Measurements from ENCODE around the gene BACE2. TPM values are rescaled to one million over a fixed set of nuclear protein-coding genes. Genes with fewer than 3 reads are reported as not detected.

The BACE2 gene
- total and polyA plus RNA-seq, 2 of the 4 experiments (the other 2 are of a cell fraction): 17.0 to 35.5 TPM

- no peak overlapping the region for H3K27ac ChIP-seq (ENCODE audit: insufficient read depth, low read length)
- WGBS, 2 experiments (ENCODE audit: extremely low coverage in 2 of 2, insufficient read length in 1 of 2): 98% methylated on average over 8 of the region's 17 CpGs; no CpG with 5 or more reads in 1 of the 2 experiments
- no peak overlapping the region for H3K18ac ChIP-seq (ENCODE audit: low read depth, low read length)
- H3K23ac ChIP-seq (ENCODE audit: low read depth, low read length): no peak overlapping the region
- no peak overlapping the region for H2AK9ac ChIP-seq (replicated peaks; ENCODE audit: low read depth, low read length, poor library complexity)
- H4K91ac ChIP-seq (ENCODE audit: insufficient read depth, low read depth, low read length): no peak overlapping the region
- no peak overlapping the region for H2BK20ac ChIP-seq (ENCODE audit: low read depth, low read length)
- H3K4me2 ChIP-seq (ENCODE audit: low read depth, low read length): no peak overlapping the region
- intact Hi-C loops (cut with micrococcal nuclease): no loop called here
- no peaks in the 10 kb centered on the region for H3K79me1 ChIP-seq (ENCODE audit: low read depth in 1 of 2, low read length in 2 of 2)
- H3K14ac ChIP-seq (replicated peaks; ENCODE audit: low read depth, low read length): no peak overlapping the region
- TF ChIP-seq RFX5 (IDR thresholded peaks at IDR 0.05; ENCODE audit: low read depth, low read length): no peak
- no peak for TF ChIP-seq MXI1 (IDR thresholded peaks at IDR 0.05; ENCODE audit: borderline replicate concordance, low read depth, low read length)
- TF ChIP-seq RCOR1 (IDR thresholded peaks at IDR 0.05; ENCODE audit: insufficient replicate concordance, low read length): no peak
- no peak for TF ChIP-seq BHLHE40 (IDR thresholded peaks at IDR 0.05; ENCODE audit: low read depth, low read length)
- TF ChIP-seq USF2 (IDR thresholded peaks at IDR 0.05; ENCODE audit: low read depth, low read length): no peak
- no peak for TF ChIP-seq FOS (IDR thresholded peaks at IDR 0.05; ENCODE audit: low read depth, low read length)
- no peak for TF ChIP-seq CTCF (conservative IDR thresholded peaks at IDR 0.05; ENCODE audit: low read depth, low read length)
- no peak for TF ChIP-seq POLR2A (IDR thresholded peaks at IDR 0.05; ENCODE audit: low read depth, low read length)
- no peak for TF ChIP-seq NFE2L2 (IDR thresholded peaks at IDR 0.05; ENCODE audit: low read depth, low read length)
- TF ChIP-seq MAFK (IDR thresholded peaks at IDR 0.05; ENCODE audit: low read depth, low read length): no peak
- no peak for TF ChIP-seq CEBPB (IDR thresholded peaks at IDR 0.05; ENCODE audit: low read depth, low read length)
- TF ChIP-seq ELK1 (IDR thresholded peaks at IDR 0.05; ENCODE audit: borderline replicate concordance, low read depth, low read length): no peak
- no peak for TF ChIP-seq MAZ (IDR thresholded peaks at IDR 0.05; ENCODE audit: borderline replicate concordance, low read depth, low read length)
- TF ChIP-seq RAD21 (IDR thresholded peaks at IDR 0.05; ENCODE audit: low read length): no peak
- TF ChIP-seq SMC3 (IDR thresholded peaks at IDR 0.05; ENCODE audit: low read depth, low read length): no peak
- no peak for TF ChIP-seq CHD1 (IDR thresholded peaks at IDR 0.05; ENCODE audit: low read depth, low read length)
- peaks cover 2% of the 10 kb centered on the region; the same call in 1 of the 2 replicates for H3K9me1 ChIP-seq (ENCODE audit: insufficient read depth, low read length)
- H4K5ac ChIP-seq (ENCODE audit: low read depth, low read length): no peak overlapping the region
- ChIA-PET POLR2A (ENCODE audit: unreplicated experiment) (no interaction called here), CTCF (no interaction called here)
- H3K4me1 ChIP-seq (ENCODE audit: control insufficient read depth, insufficient read depth, low read length): peaks cover 9% of the 10 kb centered on the region
- H2BK120ac ChIP-seq (ENCODE audit: low read depth, low read length): no peak overlapping the region
- DNase-seq (no peak), ATAC-seq (ENCODE audit: low read depth) (no peak)
- peak overlapping the region; percentile 6 for H2BK5ac ChIP-seq (ENCODE audit: low read depth, low read length, poor library complexity, severe bottlenecking)
- BruUV-seq (replicated peaks): no TSS peak
- H3K4ac ChIP-seq (ENCODE audit: low read depth, low read length): no peak overlapping the region
- no peaks in the 10 kb centered on the region for H4K20me1 ChIP-seq (ENCODE audit: insufficient read depth, low read length)
- no peaks in the 10 kb centered on the region for H3K27me3 ChIP-seq (ENCODE audit: control insufficient read depth, insufficient read depth, low read length)
- no peak overlapping the region for H3K56ac ChIP-seq (ENCODE audit: extremely low read depth, insufficient read depth, low read length)
- H3K4me3 ChIP-seq (ENCODE audit: insufficient read depth, low read depth, low read length): no peak overlapping the region
- dilution Hi-C loops (cut with HindIII; ENCODE audit: low sequenced_read_pairs, unreplicated experiment): no loop called here
- no peak overlapping the region for H2AFZ ChIP-seq (replicated peaks; ENCODE audit: low read length, poor library complexity)
- no peak overlapping the region for H2BK15ac ChIP-seq (ENCODE audit: low read depth, low read length)
- H3K36me3 ChIP-seq (ENCODE audit: control insufficient read depth, insufficient read depth, low read length): no peaks in the 10 kb centered on the region
- H4K8ac ChIP-seq (ENCODE audit: low read depth in 2 of 2, low read length in 2 of 2): no peak overlapping the region
- in situ Hi-C loops (cut with MboI; ENCODE audit: low sequenced_read_pairs): no loop called here
- no peak overlapping the region for H3K9ac ChIP-seq (ENCODE audit: low read depth, low read length)
- no peak overlapping the region for H2AK5ac ChIP-seq (ENCODE audit: low read depth, low read length)
- no peaks in the 10 kb centered on the region for H3K9me3 ChIP-seq (ENCODE audit: control insufficient read depth, insufficient read depth, low read length)
Measured at GRCh38 chr21:41216486-41216885, 48.5 kb downstream of the BACE2 start.

Data from IMR-90 (cell line).